SK-N-SH treated with all-trans-retinoic acid at 6 μM for 48 hours (cell line): ENCODE measurements around the gene SLC19A1.

Experiments used
- ATAC-seq: fragments of 200-7000 bp; cut with Tn5 transposase; 3 replicates; pipeline ENCODE4 v1.9.1; 2020; ENCODE audit warnings: mild to moderate bottlenecking, moderate library complexity
- BACH2 ChIP-seq: fragments of 250-450 bp; sonication (Bioruptor Pico); IDR thresholded peaks from 2 replicates; pipeline ENCODE4 v1.9.0; 2021; ENCODE audit warnings: mild to moderate bottlenecking, borderline replicate concordance
- ESRRG ChIP-seq: fragments of 250-450 bp; sonication (Bioruptor Pico); IDR thresholded peaks from 2 replicates; pipeline ENCODE4 v1.6.1; 2021; ENCODE audit warnings: mild to moderate bottlenecking
- ISL1 ChIP-seq: fragments of 250-450 bp; sonication (Bioruptor Pico); IDR thresholded peaks from 2 replicates; pipeline ENCODE4 v2.1.2; 2022; ENCODE audit warnings: mild to moderate bottlenecking, moderate library complexity
- OSR1 ChIP-seq: fragments of 250-450 bp; sonication (Bioruptor Pico); IDR thresholded peaks from 2 replicates; pipeline ENCODE4 v1.8.0; 2022; ENCODE audit warnings: moderate library complexity, mild to moderate bottlenecking, inconsistent platforms
- POU6F1 ChIP-seq: fragments of 250-450 bp; sonication (Bioruptor Pico); IDR thresholded peaks from 2 replicates; pipeline ENCODE4 v1.8.0; 2021; ENCODE audit warnings: low read depth, mild to moderate bottlenecking, moderate library complexity, borderline replicate concordance
- PPARA ChIP-seq: fragments of 250-450 bp; sonication (Bioruptor Pico); IDR thresholded peaks from 2 replicates; pipeline ENCODE4 v1.5.0; 2020; ENCODE audit warnings: mild to moderate bottlenecking, borderline replicate concordance
- RARB ChIP-seq: fragments of 250-450 bp; sonication (Bioruptor Pico); IDR thresholded peaks from 2 replicates; pipeline ENCODE4 v1.8.0; 2021; ENCODE audit warnings: mild to moderate bottlenecking, moderate library complexity
- SNAI2 ChIP-seq: fragments of 250-450 bp; sonication (Bioruptor Pico); IDR thresholded peaks from 2 replicates; pipeline ENCODE4 v1.5.0; 2020; ENCODE audit warnings: mild to moderate bottlenecking, moderate library complexity
- TCF4 ChIP-seq: fragments of 250-450 bp; sonication (Bioruptor Pico); IDR thresholded peaks from 2 replicates; pipeline ENCODE4 v1.8.0; 2021; ENCODE audit warnings: mild to moderate bottlenecking, moderate library complexity, borderline replicate concordance
- TOX ChIP-seq: fragments of 250-450 bp; sonication (Bioruptor Pico); IDR thresholded peaks from 2 replicates; pipeline ENCODE4 v1.8.0; 2021; ENCODE audit warnings: mild to moderate bottlenecking, moderate library complexity, borderline replicate concordance
- ZC3H10 ChIP-seq: fragments of 250-450 bp; sonication (Bioruptor Pico); IDR thresholded peaks from 2 replicates; pipeline ENCODE4 v1.5.1; 2021; ENCODE audit warnings: mild to moderate bottlenecking, moderate library complexity
- ZFP30 ChIP-seq: fragments of 450-650 bp; formaldehyde crosslinking; IDR thresholded peaks from 2 replicates; pipeline ENCODE4 v1.5.0; 2022; ENCODE audit warnings: mild to moderate bottlenecking, moderate library complexity
- ZNF8 ChIP-seq: fragments of 450-650 bp; formaldehyde crosslinking; IDR thresholded peaks from 2 replicates; pipeline ENCODE4 v1.5.0; 2020; ENCODE audit warnings: mild to moderate bottlenecking, moderate library complexity
- TF ChIP-seq, protein P1 (sequence below): fragments of 250-450 bp; sonication (Bioruptor Pico); IDR thresholded peaks from 2 replicates; pipeline ENCODE4 v1.5.0; 2020; ENCODE audit warnings: mild to moderate bottlenecking, moderate library complexity
- TF ChIP-seq, protein P2 (sequence below): fragments of 250-450 bp; sonication (Bioruptor Pico); IDR thresholded peaks from 2 replicates; pipeline ENCODE4 v1.5.1; 2021; ENCODE audit warnings: mild to moderate bottlenecking, moderate library complexity

The SLC19A1 gene

GRCh38 chr21:45457832-45458172, 84.4 kb downstream of the SLC19A1 start:
- TF ChIP-seq, protein P1, sequence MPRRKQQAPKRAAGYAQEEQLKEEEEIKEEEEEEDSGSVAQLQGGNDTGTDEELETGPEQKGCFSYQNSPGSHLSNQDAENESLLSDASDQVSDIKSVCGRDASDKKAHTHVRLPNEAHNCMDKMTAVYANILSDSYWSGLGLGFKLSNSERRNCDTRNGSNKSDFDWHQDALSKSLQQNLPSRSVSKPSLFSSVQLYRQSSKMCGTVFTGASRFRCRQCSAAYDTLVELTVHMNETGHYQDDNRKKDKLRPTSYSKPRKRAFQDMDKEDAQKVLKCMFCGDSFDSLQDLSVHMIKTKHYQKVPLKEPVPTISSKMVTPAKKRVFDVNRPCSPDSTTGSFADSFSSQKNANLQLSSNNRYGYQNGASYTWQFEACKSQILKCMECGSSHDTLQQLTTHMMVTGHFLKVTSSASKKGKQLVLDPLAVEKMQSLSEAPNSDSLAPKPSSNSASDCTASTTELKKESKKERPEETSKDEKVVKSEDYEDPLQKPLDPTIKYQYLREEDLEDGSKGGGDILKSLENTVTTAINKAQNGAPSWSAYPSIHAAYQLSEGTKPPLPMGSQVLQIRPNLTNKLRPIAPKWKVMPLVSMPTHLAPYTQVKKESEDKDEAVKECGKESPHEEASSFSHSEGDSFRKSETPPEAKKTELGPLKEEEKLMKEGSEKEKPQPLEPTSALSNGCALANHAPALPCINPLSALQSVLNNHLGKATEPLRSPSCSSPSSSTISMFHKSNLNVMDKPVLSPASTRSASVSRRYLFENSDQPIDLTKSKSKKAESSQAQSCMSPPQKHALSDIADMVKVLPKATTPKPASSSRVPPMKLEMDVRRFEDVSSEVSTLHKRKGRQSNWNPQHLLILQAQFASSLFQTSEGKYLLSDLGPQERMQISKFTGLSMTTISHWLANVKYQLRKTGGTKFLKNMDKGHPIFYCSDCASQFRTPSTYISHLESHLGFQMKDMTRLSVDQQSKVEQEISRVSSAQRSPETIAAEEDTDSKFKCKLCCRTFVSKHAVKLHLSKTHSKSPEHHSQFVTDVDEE (CRISPR knock-in tag), result no peak
- no peak for ATAC-seq

- no peak for ATAC-seq
- TF ChIP-seq RARB (CRISPR knock-in tag) (no peak), ISL1 (CRISPR knock-in tag) (no peak), ZFP30 (CRISPR knock-in tag) (no peak), SNAI2 (CRISPR knock-in tag) (no peak), ZNF8 (CRISPR knock-in tag) (no peak), POU6F1 (CRISPR knock-in tag) (no peak), OSR1 (CRISPR knock-in tag) (no peak)
- TF ChIP-seq, protein P1 (CRISPR knock-in tag), result no peak
- TF ChIP-seq, protein P2, sequence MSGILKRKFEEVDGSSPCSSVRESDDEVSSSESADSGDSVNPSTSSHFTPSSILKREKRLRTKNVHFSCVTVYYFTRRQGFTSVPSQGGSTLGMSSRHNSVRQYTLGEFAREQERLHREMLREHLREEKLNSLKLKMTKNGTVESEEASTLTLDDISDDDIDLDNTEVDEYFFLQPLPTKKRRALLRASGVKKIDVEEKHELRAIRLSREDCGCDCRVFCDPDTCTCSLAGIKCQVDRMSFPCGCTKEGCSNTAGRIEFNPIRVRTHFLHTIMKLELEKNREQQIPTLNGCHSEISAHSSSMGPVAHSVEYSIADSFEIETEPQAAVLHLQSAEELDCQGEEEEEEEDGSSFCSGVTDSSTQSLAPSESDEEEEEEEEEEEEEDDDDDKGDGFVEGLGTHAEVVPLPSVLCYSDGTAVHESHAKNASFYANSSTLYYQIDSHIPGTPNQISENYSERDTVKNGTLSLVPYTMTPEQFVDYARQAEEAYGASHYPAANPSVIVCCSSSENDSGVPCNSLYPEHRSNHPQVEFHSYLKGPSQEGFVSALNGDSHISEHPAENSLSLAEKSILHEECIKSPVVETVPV, result no peak
These were observed 84.9 kb downstream of the SLC19A1 start for GRCh38 chr21:45457161-45457831.

- TF ChIP-seq POU6F1 (CRISPR knock-in tag) (no peak), ZNF8 (CRISPR knock-in tag) (no peak), SNAI2 (CRISPR knock-in tag) (no peak), ZFP30 (CRISPR knock-in tag) (no peak), BACH2 (CRISPR knock-in tag) (no peak)
- no peak for ATAC-seq
These were observed 85.6 kb downstream of the SLC19A1 start for GRCh38 chr21:45456584-45457160.

DNA sequence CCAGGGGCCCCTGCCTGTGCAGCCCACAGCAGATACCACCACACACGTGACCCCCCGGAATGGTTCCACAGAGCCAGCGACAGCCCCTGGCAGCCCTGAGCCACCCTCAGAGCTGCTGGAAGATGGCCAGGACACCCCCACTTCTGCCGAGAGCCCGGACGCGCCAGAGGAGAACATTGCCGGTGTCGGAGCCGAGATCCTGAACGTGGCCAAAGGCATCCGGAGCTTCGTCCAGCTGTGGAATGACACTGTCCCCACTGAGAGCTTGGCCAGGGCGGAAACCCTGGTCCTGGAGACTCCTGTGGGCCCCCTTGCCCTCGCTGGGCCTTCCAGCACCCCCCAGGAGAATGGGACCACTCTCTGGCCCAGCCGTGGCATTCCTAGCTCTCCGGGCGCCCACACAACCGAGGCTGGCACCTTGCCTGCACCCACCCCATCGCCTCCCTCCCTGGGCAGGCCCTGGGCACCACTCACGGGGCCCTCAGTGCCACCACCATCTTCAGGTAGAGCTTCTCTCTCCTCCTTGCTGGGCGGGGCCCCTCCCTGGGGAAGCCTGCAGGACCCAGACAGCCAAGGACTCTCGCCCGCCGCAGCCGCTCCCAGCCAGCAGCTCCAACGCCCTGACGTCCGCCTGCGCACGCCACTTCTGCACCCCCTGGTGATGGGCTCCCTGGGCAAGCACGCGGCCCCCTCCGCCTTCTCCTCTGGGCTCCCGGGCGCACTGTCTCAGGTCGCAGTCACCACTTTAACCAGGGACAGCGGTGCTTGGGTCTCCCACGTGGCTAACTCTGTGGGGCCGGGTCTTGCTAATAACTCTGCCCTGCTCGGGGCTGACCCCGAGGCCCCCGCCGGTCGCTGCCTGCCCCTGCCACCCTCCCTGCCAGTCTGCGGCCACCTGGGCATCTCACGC, 86.3 kb downstream of the SLC19A1 start:
- no peak for ATAC-seq
- TF ChIP-seq, protein P2, result no peak
- TF ChIP-seq TCF4 (CRISPR knock-in tag) (no peak), ESRRG (CRISPR knock-in tag) (no peak), ZC3H10 (CRISPR knock-in tag) (no peak), TOX (CRISPR knock-in tag) (no peak), PPARA (CRISPR knock-in tag) (no peak)
- TF ChIP-seq, protein P1 (CRISPR knock-in tag), result no peak
